OCI-LY1 (cell line): Measurements from ENCODE around the gene TECTB.

Experiments used
- H2AFZ ChIP-seq: fragments of 200-600 bp; sonication (generic), shearing (Covaris generic); 2 replicates; pipeline ENCODE4 v1.6.0; 2014; ENCODE audit warnings: antibody characterized with exemption, mild to moderate bottlenecking, low read length
- H3F3A ChIP-seq: fragments of 200-600 bp; sonication (generic), shearing (Covaris generic); 2 replicates; pipeline ENCODE4 v1.6.0; 2014; ENCODE audit warnings: mild to moderate bottlenecking, antibody characterized with exemption, low read length, moderate library complexity; ENCODE audit not compliant: insufficient read depth
- H3K27ac ChIP-seq: fragments of 200-600 bp; sonication (generic); 2 replicates; pipeline ENCODE4 v1.5.1; 2014; ENCODE audit warnings: low read length, mixed run types, mild to moderate bottlenecking, low read depth; ENCODE audit not compliant: poor library complexity, severe bottlenecking
- H3K27me3 ChIP-seq: fragments of 200-600 bp; sonication (generic); 2 replicates; pipeline ENCODE4 v1.6.0; 2014; ENCODE audit warnings: antibody characterized with exemption, mild to moderate bottlenecking, low read length, moderate library complexity; ENCODE audit not compliant: insufficient read depth
- H3K36me3 ChIP-seq: fragments of 200-600 bp; sonication (generic); 2 replicates; pipeline ENCODE4 v1.6.1; 2014; ENCODE audit warnings: mild to moderate bottlenecking, antibody characterized with exemption, low read length, moderate library complexity, mixed read lengths; ENCODE audit not compliant: insufficient read depth
- H3K4me1 ChIP-seq: fragments of 200-600 bp; sonication (generic); 2 replicates; pipeline ENCODE4 v1.5.1; 2014; ENCODE audit warnings: mild to moderate bottlenecking, low read length, moderate library complexity; ENCODE audit not compliant: insufficient read depth, severe bottlenecking
- H3K4me2 ChIP-seq: fragments of 200-600 bp; sonication (generic), shearing (Covaris generic); 2 replicates; pipeline ENCODE4 v1.6.1; 2014; ENCODE audit warnings: low read length
- H3K4me3 ChIP-seq: fragments of 200-600 bp; sonication (generic); 2 replicates; pipeline ENCODE4 v1.5.1; 2014; ENCODE audit warnings: low read length, low read depth, mild to moderate bottlenecking, mixed read lengths; ENCODE audit not compliant: poor library complexity, severe bottlenecking
- H3K79me2 ChIP-seq: fragments of 200-600 bp; shearing (Covaris generic); 2 replicates; pipeline ENCODE4 v1.6.1; 2016; ENCODE audit warnings: mixed run types, low read length, mixed read lengths; ENCODE audit not compliant: insufficient read depth
- H3K9ac ChIP-seq: fragments of 200-600 bp; sonication (generic), shearing (Covaris generic); 2 replicates; pipeline ENCODE4 v1.6.1; 2014; ENCODE audit warnings: mild to moderate bottlenecking, low read length, mixed read lengths
- H3K9me2 ChIP-seq: fragments of 200-600 bp; sonication (generic), shearing (Covaris generic); 2 replicates; pipeline ENCODE4 v1.6.1; 2014; ENCODE audit warnings: low read depth, mild to moderate bottlenecking, low read length, mixed read lengths
- H3K9me3 ChIP-seq: fragments of 200-600 bp; shearing (Covaris generic); 2 replicates; pipeline ENCODE4 v1.6.1; 2014; ENCODE audit warnings: low read length, mixed read lengths
- H4K20me1 ChIP-seq: fragments of 200-600 bp; sonication (generic), shearing (Covaris generic); 2 replicates; pipeline ENCODE4 v1.6.0; 2016; ENCODE audit warnings: mild to moderate bottlenecking, low read length; ENCODE audit not compliant: insufficient read depth
- CTCF ChIP-seq: fragments of 200-600 bp; sonication (generic), shearing (Covaris generic); IDR thresholded peaks from 2 replicates; pipeline ENCODE4 v1.5.1; 2017; ENCODE audit warnings: mild to moderate bottlenecking, antibody characterized with exemption, low read length, moderate library complexity, mixed read lengths
- EZH2 ChIP-seq: fragments of 200-600 bp; sonication (generic), shearing (Covaris generic); IDR thresholded peaks from 2 replicates; pipeline ENCODE4 v1.8.0; 2017; ENCODE audit warnings: borderline replicate concordance, mixed run types, mild to moderate bottlenecking, antibody characterized with exemption, low read length, moderate library complexity, mixed read lengths

TECTB gene

GRCh38 chr10:112311481-112311880 is 28.3 kb downstream of the TECTB start:
- H3K4me2 ChIP-seq: no peak overlapping the region
- H3K4me1 ChIP-seq: no peaks in the 10 kb centered on the region
- no peak overlapping the region for H3K4me3 ChIP-seq
- H3F3A ChIP-seq: no peaks in the 10 kb centered on the region
- no peak overlapping the region for H3K9ac ChIP-seq
- H3K79me2 ChIP-seq: no peaks in the 10 kb centered on the region
- H2AFZ ChIP-seq: no peak overlapping the region
- H3K36me3 ChIP-seq: no peaks in the 10 kb centered on the region
- no peak overlapping the region for H3K27ac ChIP-seq
- no peak for TF ChIP-seq CTCF
- TF ChIP-seq EZH2: no peak
- no peaks in the 10 kb centered on the region for H4K20me1 ChIP-seq
- H3K9me2 ChIP-seq: no peaks in the 10 kb centered on the region
- H3K9me3 ChIP-seq: no peaks in the 10 kb centered on the region
- H3K27me3 ChIP-seq: no peaks in the 10 kb centered on the region

- Histone ChIP-seq H3K27ac (no peak overlapping the region), H3F3A (no peaks in the 10 kb centered on the region), H3K27me3 (no peaks in the 10 kb centered on the region), H3K4me2 (no peak overlapping the region), H3K9ac (no peak overlapping the region), H3K36me3 (no peaks in the 10 kb centered on the region), H3K9me3 (no peaks in the 10 kb centered on the region), H3K4me3 (no peak overlapping the region), H2AFZ (no peak overlapping the region), H3K79me2 (no peaks in the 10 kb centered on the region), H3K4me1 (no peaks in the 10 kb centered on the region), H4K20me1 (no peaks in the 10 kb centered on the region), H3K9me2 (no peaks in the 10 kb centered on the region)
- TF ChIP-seq CTCF (no peak), EZH2 (no peak)
Measured at GRCh38 chr10:112313234-112313633, 30.0 kb downstream of the TECTB start.

- H3K9me2 ChIP-seq: no peaks in the 10 kb centered on the region
Measured at GRCh38 chr10:112313911-112314310, 30.7 kb downstream of the TECTB start.

More at GRCh38 chr10:112313911-112314310, 30.7 kb downstream of the TECTB start:
- H3F3A ChIP-seq: no peaks in the 10 kb centered on the region
- H3K9ac ChIP-seq: no peak overlapping the region
- H2AFZ ChIP-seq: no peak overlapping the region
- no peaks in the 10 kb centered on the region for H3K79me2 ChIP-seq
- H3K4me3 ChIP-seq: no peak overlapping the region
- H3K27ac ChIP-seq: no peak overlapping the region
- no peaks in the 10 kb centered on the region for H3K4me1 ChIP-seq
- no peaks in the 10 kb centered on the region for H3K36me3 ChIP-seq
- H3K4me2 ChIP-seq: no peak overlapping the region
- H3K27me3 ChIP-seq: no peaks in the 10 kb centered on the region
- H4K20me1 ChIP-seq: no peaks in the 10 kb centered on the region
- TF ChIP-seq CTCF: no peak
- H3K9me3 ChIP-seq: no peaks in the 10 kb centered on the region
